ENCODE measurements around the gene SH3PXD2A. TPM values are rescaled to one million over a fixed set of nuclear protein-coding genes. Genes with fewer than 3 reads are reported as not detected.

The SH3PXD2A gene
- polyA plus RNA-seq, 1 experiment: 50.2 TPM

- Histone ChIP-seq H3K36me3 (ENCODE audit: control insufficient read depth, insufficient read depth, low read length) (no peaks in the 10 kb centered on the region), H3K27me3 (ENCODE audit: control insufficient read depth, insufficient read depth, low read length) (no peaks in the 10 kb centered on the region; the same call in 1 of the 2 replicates), H3K4me3 (ENCODE audit: low read depth, low read length) (no peak overlapping the region)
- CTCF ChIA-PET: no interaction called here
- DNase-seq (ENCODE audit: low read depth): no peak
- POLR2A ChIA-PET: interaction anchor here (0.5 kb wide), 2 partner anchors 10 to 250 kb away, joined by 3 to 7 read pairs; no protein-coding TSS in a partner anchor
- no peak for TF ChIP-seq CTCF (IDR thresholded peaks at IDR 0.05; ENCODE audit: insufficient read depth, low read depth, low read length)
These were observed 32.6 kb downstream of the SH3PXD2A start for GRCh38 chr10:103822800-103823199.

- no peak for TF ChIP-seq CTCF (IDR thresholded peaks at IDR 0.05; ENCODE audit: insufficient read depth, low read depth, low read length)
- no peak for DNase-seq (ENCODE audit: low read depth)
- no peak overlapping the region for H3K4me3 ChIP-seq (ENCODE audit: low read depth, low read length)
- H3K27me3 ChIP-seq (ENCODE audit: control insufficient read depth, insufficient read depth, low read length): no peaks in the 10 kb centered on the region; the same call in 1 of the 2 replicates
- no peaks in the 10 kb centered on the region for H3K36me3 ChIP-seq (ENCODE audit: control insufficient read depth, insufficient read depth, low read length)
- CTCF ChIA-PET: interaction anchor here (1.1 kb wide), 1 partner anchor 13 kb away, joined by 3 read pairs; no protein-coding TSS in a partner anchor
- POLR2A ChIA-PET: interaction anchor here (0.5 kb wide), 2 partner anchors 8 to 10 kb away, joined by 3 to 13 read pairs; no protein-coding TSS in a partner anchor
These were observed 33.2 kb downstream of the SH3PXD2A start for GRCh38 chr10:103822107-103822716.

- no peak for TF ChIP-seq CTCF (IDR thresholded peaks at IDR 0.05; ENCODE audit: insufficient read depth, low read depth, low read length)
- CTCF ChIA-PET: interaction anchor here (0.7 to 1.2 kb wide), 2 partner anchors 108 to 134 kb away, joined by 3 read pairs; no protein-coding TSS in a partner anchor
- POLR2A ChIA-PET: no interaction called here
- no peak for DNase-seq (ENCODE audit: low read depth)
- no peaks in the 10 kb centered on the region for H3K36me3 ChIP-seq (ENCODE audit: control insufficient read depth, insufficient read depth, low read length)
- H3K4me3 ChIP-seq (ENCODE audit: low read depth, low read length): no peak overlapping the region
- H3K27me3 ChIP-seq (ENCODE audit: control insufficient read depth, insufficient read depth, low read length): no peaks in the 10 kb centered on the region; the same call in 1 of the 2 replicates
These were observed 35.0 kb downstream of the SH3PXD2A start for GRCh38 chr10:103820101-103821062.

- no peak for TF ChIP-seq CTCF (IDR thresholded peaks at IDR 0.05; ENCODE audit: insufficient read depth, low read depth, low read length)
- CTCF ChIA-PET: no interaction called here
- Histone ChIP-seq H3K36me3 (ENCODE audit: control insufficient read depth, insufficient read depth, low read length) (no peaks in the 10 kb centered on the region), H3K4me3 (ENCODE audit: low read depth, low read length) (no peak overlapping the region), H3K27me3 (ENCODE audit: control insufficient read depth, insufficient read depth, low read length) (no peaks in the 10 kb centered on the region; the same call in 1 of the 2 replicates)
- POLR2A ChIA-PET: no interaction called here
- DNase-seq (ENCODE audit: low read depth): no peak
These were observed 35.9 kb downstream of the SH3PXD2A start for GRCh38 chr10:103819493-103819892.

All from BJ (cell line).